GM18505 (cell line): ENCODE results near the gene DOCK1.

Source experiments
- ATAC-seq: cut with Tn5 transposase; IDR thresholded peaks from one replicate; pipeline ENCODE4 v1.9.1; 2021; ENCODE audit not compliant: unreplicated experiment
- POLR2A ChIP-seq: IDR thresholded peaks from 4 replicates; pipeline ENCODE4 v1.6.1; 2011; ENCODE audit warnings: borderline replicate concordance; ENCODE audit not compliant: insufficient read depth, insufficient read length; ENCODE audit errors: extremely low read depth

DOCK1 gene

GRCh38 chr10:127044186-127044585 lies 139.0 kb downstream of the DOCK1 start:
- TF ChIP-seq POLR2A: no peak
- ATAC-seq: no peak

- no peak for TF ChIP-seq POLR2A
- ATAC-seq: no peak
These were observed 142.0 kb downstream of the DOCK1 start for GRCh38 chr10:127046975-127047877.

GRCh38 chr10:127047878-127048238 lies 142.6 kb downstream of the DOCK1 start:
- ATAC-seq: no peak
- no peak for TF ChIP-seq POLR2A

- no peak for ATAC-seq
- no peak for TF ChIP-seq POLR2A
These were observed 143.4 kb downstream of the DOCK1 start for GRCh38 chr10:127048630-127049029.

- no peak for TF ChIP-seq POLR2A
- no peak for ATAC-seq
These were observed 146.8 kb downstream of the DOCK1 start for GRCh38 chr10:127052001-127052400.

GRCh38 chr10:127055263-127055662 lies 150.0 kb downstream of the DOCK1 start:
- no peak for TF ChIP-seq POLR2A
- ATAC-seq: no peak

GRCh38 chr10:127059314-127059713 lies 154.1 kb downstream of the DOCK1 start:
- TF ChIP-seq POLR2A: no peak
- ATAC-seq: no peak

GRCh38 chr10:127063762-127064161 lies 158.5 kb downstream of the DOCK1 start:
- no peak for ATAC-seq
- no peak for TF ChIP-seq POLR2A

GRCh38 chr10:127064474-127064873 lies 159.2 kb downstream of the DOCK1 start:
- TF ChIP-seq POLR2A: no peak
- ATAC-seq: no peak

GRCh38 chr10:127067542-127068194 lies 162.4 kb downstream of the DOCK1 start:
- ATAC-seq: no peak

GRCh38 chr10:127068485-127068884 lies 163.3 kb downstream of the DOCK1 start:
- ATAC-seq: no peak
- TF ChIP-seq POLR2A: no peak

More at GRCh38 chr10:127067542-127068194, 162.4 kb downstream of the DOCK1 start:
- no peak for TF ChIP-seq POLR2A

GRCh38 chr10:127069436-127069835 lies 164.2 kb downstream of the DOCK1 start:
- no peak for ATAC-seq
- no peak for TF ChIP-seq POLR2A

GRCh38 chr10:127071126-127071525 lies 165.9 kb downstream of the DOCK1 start:
- TF ChIP-seq POLR2A: no peak
- ATAC-seq: no peak

- no peak for TF ChIP-seq POLR2A
- ATAC-seq: no peak
These were observed 168.4 kb downstream of the DOCK1 start for GRCh38 chr10:127073666-127074065.
